Neural cell (in vitro differentiated cells): ENCODE measurements around the gene TNIP1. TPM values are rescaled to one million over a fixed set of nuclear protein-coding genes. Genes with fewer than 3 reads are reported as not detected.

Experiments
- H2AFZ ChIP-seq: fragments of 200-600, 300-800 bp; sonication (generic), shearing (Covaris generic); 2 replicates; pipeline ENCODE4 v1.6.0; 2014; ENCODE audit warnings: low read depth, mild to moderate bottlenecking, antibody characterized with exemption, low read length, moderate library complexity
- H3F3A ChIP-seq: fragments of 200-600 bp; shearing (Covaris generic); 2 replicates; pipeline ENCODE4 v1.6.1; 2016; ENCODE audit warnings: mild to moderate bottlenecking, moderate library complexity, mixed read lengths, antibody characterized with exemption, low read length; ENCODE audit not compliant: insufficient read depth, poor library complexity, severe bottlenecking
- H3K27ac ChIP-seq: fragments of 200-600, 300-800 bp; sonication (generic), shearing (Covaris generic); 2 replicates; pipeline ENCODE4 v1.5.1; 2014; ENCODE audit warnings: mild to moderate bottlenecking, low read length, moderate library complexity
- H3K27me3 ChIP-seq: fragments of 300-800, 200-600 bp; sonication (generic), shearing (Covaris generic); 2 replicates; pipeline ENCODE4 v1.6.0; 2014; ENCODE audit warnings: mild to moderate bottlenecking, low read depth, low read length, moderate library complexity; ENCODE audit not compliant: insufficient read depth
- H3K36me3 ChIP-seq: fragments of 300-800, 200-600 bp; sonication (generic), shearing (Covaris generic); 2 replicates; pipeline ENCODE4 v1.5.1; 2014; ENCODE audit warnings: mild to moderate bottlenecking, antibody characterized with exemption, low read length, moderate library complexity; ENCODE audit not compliant: insufficient read depth
- H3K4me2 ChIP-seq: fragments of 300-800, 200-600 bp; sonication (generic), shearing (Covaris generic); 2 replicates; pipeline ENCODE4 v1.6.0; 2014; ENCODE audit warnings: mild to moderate bottlenecking, low read length
- H3K4me3 ChIP-seq: fragments of 300-800, 200-600 bp; sonication (generic), shearing (Covaris generic); 2 replicates; pipeline ENCODE4 v1.5.1; 2014; ENCODE audit warnings: mild to moderate bottlenecking, low read length, moderate library complexity
- H3K79me2 ChIP-seq: fragments of 200-600 bp; shearing (Covaris generic); replicated peaks from 2 replicates; pipeline ENCODE4 v1.6.0; 2014; ENCODE audit warnings: mild to moderate bottlenecking, low read length, moderate library complexity; ENCODE audit not compliant: insufficient read depth
- H3K9ac ChIP-seq: fragments of 300-800, 200-600 bp; sonication (generic), shearing (Covaris generic); 2 replicates; pipeline ENCODE4 v1.6.1; 2016; ENCODE audit warnings: mild to moderate bottlenecking, low read length, mixed read lengths
- H3K9me2 ChIP-seq: fragments of 200-600 bp; shearing (Covaris generic); 2 replicates; pipeline ENCODE4 v1.6.1; 2016; ENCODE audit warnings: mild to moderate bottlenecking, low read length, mixed read lengths; ENCODE audit not compliant: insufficient read depth
- H3K9me3 ChIP-seq: fragments of 200-600, 300-800 bp; sonication (generic), shearing (Covaris generic); 2 replicates; pipeline ENCODE4 v1.6.1; 2016; ENCODE audit warnings: mild to moderate bottlenecking, mixed run types, low read length, moderate library complexity, mixed read lengths
- H4K20me1 ChIP-seq: fragments of 200-600 bp; shearing (Covaris generic); 2 replicates; pipeline ENCODE4 v1.6.1; 2016; ENCODE audit warnings: mild to moderate bottlenecking, mixed run types; ENCODE audit not compliant: insufficient read depth
- CTCF ChIP-seq: fragments of 450-650 bp; IDR thresholded peaks from 2 replicates; pipeline ENCODE4 v1.5.1; 2014; ENCODE audit warnings: antibody characterized with exemption, mild to moderate bottlenecking, moderate library complexity; ENCODE audit not compliant: poor library complexity, severe bottlenecking
- EP300 ChIP-seq: fragments of 450-650 bp; conservative IDR thresholded peaks from 2 replicates; pipeline ENCODE4 v1.6.1; 2014; ENCODE audit warnings: antibody characterized with exemption, mild to moderate bottlenecking, moderate library complexity; ENCODE audit not compliant: poor library complexity, severe bottlenecking
- EZH2 ChIP-seq: fragments of 200-600, 300-800 bp; shearing (Covaris generic), sonication (generic); IDR thresholded peaks from 2 replicates; pipeline ENCODE4 v1.6.1; 2014; ENCODE audit warnings: antibody characterized with exemption, low read length, borderline replicate concordance, mild to moderate bottlenecking; ENCODE audit not compliant: insufficient read depth, poor library complexity, severe bottlenecking
- MXI1 ChIP-seq: fragments of 450-650 bp; conservative IDR thresholded peaks from 2 replicates; pipeline ENCODE4 v1.6.1; 2014; ENCODE audit warnings: antibody characterized with exemption, mild to moderate bottlenecking; ENCODE audit not compliant: poor library complexity, severe bottlenecking
- POLR2AphosphoS5 ChIP-seq: IDR thresholded peaks from 2 replicates; pipeline ENCODE4 v1.6.1; 2012
- RAD21 ChIP-seq: fragments of 450-650 bp; conservative IDR thresholded peaks from 2 replicates; pipeline ENCODE4 v1.6.1; 2014; ENCODE audit warnings: antibody characterized with exemption, mild to moderate bottlenecking, moderate library complexity
- REST ChIP-seq: IDR thresholded peaks from 2 replicates; pipeline ENCODE4 v1.6.1; 2012; ENCODE audit warnings: borderline replicate concordance
- SMC3 ChIP-seq: fragments of 450-650 bp; conservative IDR thresholded peaks from 2 replicates; pipeline ENCODE4 v1.6.1; 2014; ENCODE audit warnings: antibody characterized with exemption, mild to moderate bottlenecking, moderate library complexity; ENCODE audit not compliant: poor library complexity
- TAF1 ChIP-seq: IDR thresholded peaks from 2 replicates; pipeline ENCODE4 v1.6.1; 2012; ENCODE audit warnings: low read depth
- polyA plus RNA-seq: library from polyadenylated mRNA; depleted of rRNA; stranded (reverse); fragments of >200 nt; gene quantifications from 2 replicates; pipeline ENCODE4 v1.2.3, GENCODE V29; 2014

Gene TNIP1
- polyA plus RNA-seq, 1 donor from 2014 or later = 3.3 TPM

- Histone ChIP-seq H4K20me1 (no peaks in the 10 kb centered on the region), H3K36me3 (no peaks in the 10 kb centered on the region), H3K27me3 (no peaks in the 10 kb centered on the region), H2AFZ (no peak overlapping the region), H3K9ac (no peak overlapping the region), H3F3A (no peaks in the 10 kb centered on the region), H3K27ac (no peak overlapping the region), H3K4me2 (no peak overlapping the region), H3K4me3 (no peak overlapping the region), H3K9me2 (no peaks in the 10 kb centered on the region), H3K79me2 (no peaks in the 10 kb centered on the region), H3K9me3 (no peaks in the 10 kb centered on the region)
- TF ChIP-seq REST (no peak), SMC3 (no peak), RAD21 (no peak), TAF1 (no peak), CTCF (no peak), EP300 (no peak), MXI1 (no peak), POLR2AphosphoS5 (no peak), EZH2 (no peak)
Measured at GRCh38 chr5:151036556-151036955, 44.3 kb downstream of the TNIP1 start.

GRCh38 chr5:151034422-151035379 lies 46.1 kb downstream of the TNIP1 start:
- no peaks in the 10 kb centered on the region for H4K20me1 ChIP-seq
- H3K79me2 ChIP-seq = no peaks in the 10 kb centered on the region
- H3K4me3 ChIP-seq = no peak overlapping the region
- TF ChIP-seq RAD21 (no peak), EZH2 (no peak), CTCF (no peak), SMC3 (no peak), POLR2AphosphoS5 (no peak), EP300 (no peak), TAF1 (no peak)
- H3K27me3 ChIP-seq = no peaks in the 10 kb centered on the region
- H3K9me2 ChIP-seq = no peaks in the 10 kb centered on the region
- H3K9me3 ChIP-seq = no peaks in the 10 kb centered on the region
- no peaks in the 10 kb centered on the region for H3F3A ChIP-seq
- H2AFZ ChIP-seq = no peak overlapping the region
- H3K9ac ChIP-seq = no peak overlapping the region
- H3K4me2 ChIP-seq = no peak overlapping the region
- no peak overlapping the region for H3K27ac ChIP-seq
- no peaks in the 10 kb centered on the region for H3K36me3 ChIP-seq
